H9 (cell line): ENCODE measurements around the gene CD164. TPM values are rescaled to one million over a fixed set of nuclear protein-coding genes. Genes with fewer than 3 reads are reported as not detected.

Source experiments
- DNase-seq: peaks from one replicate; pipeline ENCODE4 v3.0.0-alpha.2; 2017
- H2AFZ ChIP-seq: one replicate; pipeline ENCODE4 v1.6.1; 2013; ENCODE audit warnings: mild to moderate bottlenecking, low read length, control low read depth, moderate library complexity
- H2AK5ac ChIP-seq: 2 replicates; pipeline ENCODE4 v1.6.1; 2013; ENCODE audit warnings: low read length, control low read depth, mixed read lengths; ENCODE audit not compliant: insufficient read length
- H2BK120ac ChIP-seq: one replicate; pipeline ENCODE4 v1.6.1; 2013; ENCODE audit warnings: low read depth, mild to moderate bottlenecking, low read length, control low read depth, inconsistent platforms; ENCODE audit not compliant: poor library complexity, severe bottlenecking
- H2BK12ac ChIP-seq: 2 replicates; pipeline ENCODE4 v1.6.1; 2013; ENCODE audit warnings: low read length, control low read depth, mixed read lengths, low read depth; ENCODE audit not compliant: insufficient read length
- H2BK15ac ChIP-seq: 2 replicates; pipeline ENCODE4 v1.6.1; 2013; ENCODE audit warnings: low read depth, low read length, control low read depth
- H2BK20ac ChIP-seq: one replicate; pipeline ENCODE4 v1.6.1; 2013; ENCODE audit warnings: low read depth, mild to moderate bottlenecking, low read length, control low read depth, inconsistent platforms; ENCODE audit not compliant: poor library complexity, severe bottlenecking
- H2BK5ac ChIP-seq: 2 replicates; pipeline ENCODE4 v1.6.1; 2013; ENCODE audit warnings: low read length, control low read depth, mixed read lengths; ENCODE audit not compliant: insufficient read length
- H3K14ac ChIP-seq: 2 replicates; pipeline ENCODE4 v1.6.1; 2013; ENCODE audit warnings: low read length, control low read depth; ENCODE audit not compliant: insufficient read depth
- H3K18ac ChIP-seq: 2 replicates; pipeline ENCODE4 v1.6.1; 2013; ENCODE audit warnings: low read depth, mild to moderate bottlenecking, mixed read lengths, low read length, control low read depth; ENCODE audit not compliant: insufficient read length
- H3K23ac ChIP-seq: 2 replicates; pipeline ENCODE4 v1.6.1; 2013; ENCODE audit warnings: low read length, control low read depth, mixed read lengths, low read depth; ENCODE audit not compliant: insufficient read length
- H3K23me2 ChIP-seq: 2 replicates; pipeline ENCODE4 v1.6.1; 2013; ENCODE audit warnings: low read depth, mild to moderate bottlenecking, mixed read lengths, low read length, control low read depth; ENCODE audit not compliant: insufficient read length, poor library complexity, severe bottlenecking
- H3K27ac ChIP-seq: 2 replicates; pipeline ENCODE4 v1.5.1; 2013; ENCODE audit warnings: low read length, control low read depth, mixed read lengths, low read depth; ENCODE audit not compliant: insufficient read length
- H3K27me3 ChIP-seq: 2 replicates; pipeline ENCODE4 v1.6.1; 2013; ENCODE audit warnings: low read length, control low read depth, inconsistent platforms; ENCODE audit not compliant: insufficient read depth
- H3K4ac ChIP-seq: 2 replicates; pipeline ENCODE4 v1.6.1; 2013; ENCODE audit warnings: low read depth, mild to moderate bottlenecking, control low read depth, inconsistent platforms, low read length, moderate library complexity
- H3K4me1 ChIP-seq: 2 replicates; pipeline ENCODE4 v1.6.1; 2013; ENCODE audit warnings: low read length, control low read depth, inconsistent platforms; ENCODE audit not compliant: insufficient read depth
- H3K4me2 ChIP-seq: 2 replicates; pipeline ENCODE4 v1.6.1; 2013; ENCODE audit warnings: low read length, control low read depth, mixed read lengths; ENCODE audit not compliant: insufficient read length, insufficient read depth
- H3K56ac ChIP-seq: 2 replicates; pipeline ENCODE4 v1.6.1; 2013; ENCODE audit warnings: low read depth, mild to moderate bottlenecking, mixed read lengths, low read length, control low read depth; ENCODE audit not compliant: insufficient read length
- H3K79me1 ChIP-seq: 2 replicates; pipeline ENCODE4 v1.6.1; 2013; ENCODE audit warnings: low read depth, mild to moderate bottlenecking, moderate library complexity, low read length, control low read depth, inconsistent platforms; ENCODE audit not compliant: insufficient read depth, poor library complexity, severe bottlenecking
- H3K79me2 ChIP-seq: 2 replicates; pipeline ENCODE4 v1.6.1; 2013; ENCODE audit warnings: low read length, control low read depth, inconsistent platforms; ENCODE audit not compliant: insufficient read depth
- H3K9ac ChIP-seq: 2 replicates; pipeline ENCODE4 v1.6.1; 2013; ENCODE audit warnings: low read length, control low read depth, mixed read lengths; ENCODE audit not compliant: insufficient read length; ENCODE audit errors: extremely low read depth
- H3K9me3 ChIP-seq: one replicate; pipeline ENCODE4 v1.6.1; 2013; ENCODE audit warnings: low read depth, low read length, inconsistent platforms; ENCODE audit not compliant: control insufficient read depth
- H3T11ph ChIP-seq: one replicate; pipeline ENCODE4 v1.6.1; 2013; ENCODE audit warnings: mild to moderate bottlenecking, low read length, control low read depth, inconsistent platforms
- H4K20me1 ChIP-seq: one replicate; pipeline ENCODE4 v1.6.1; 2013; ENCODE audit not compliant: control insufficient read depth, insufficient read length, insufficient read depth
- H4K5ac ChIP-seq: 2 replicates; pipeline ENCODE4 v1.6.1; 2013; ENCODE audit warnings: low read depth, mild to moderate bottlenecking, mixed read lengths, low read length, control low read depth; ENCODE audit not compliant: insufficient read length
- H4K8ac ChIP-seq: replicated peaks from 2 replicates; pipeline ENCODE4 v1.6.1; 2013; ENCODE audit warnings: low read length, control low read depth, mixed read lengths, low read depth; ENCODE audit not compliant: insufficient read length
- H4K91ac ChIP-seq: 2 replicates; pipeline ENCODE4 v1.6.1; 2013; ENCODE audit warnings: low read depth, mild to moderate bottlenecking, moderate library complexity, mixed read lengths, low read length, control low read depth; ENCODE audit not compliant: insufficient read length
- H3K27ac Mint-ChIP-seq, 3 experiments: 2 replicates in 2 of 3; 3 replicates in 1 of 3; pipeline ENCODE4 v1.8.0; 2020 to 2021; ENCODE audit warnings: mixed read lengths in 3 of 3, mild to moderate bottlenecking in 1 of 3, moderate library complexity in 1 of 3
- H3K27me3 Mint-ChIP-seq: 2 replicates; pipeline ENCODE4 v1.8.0; 2021; ENCODE audit warnings: low read depth, mild to moderate bottlenecking, moderate library complexity, mixed read lengths
- H3K36me3 Mint-ChIP-seq, 3 experiments: 2 replicates in 2 of 3; 3 replicates in 1 of 3; pipeline ENCODE4 v1.8.0; 2020 to 2021; ENCODE audit warnings: low read depth in 3 of 3, mixed read lengths in 3 of 3; ENCODE audit not compliant: insufficient read depth in 1 of 3
- H3K4me1 Mint-ChIP-seq, 2 experiments: 2 replicates each; pipeline ENCODE4 v1.8.0; 2020; ENCODE audit warnings: mixed read lengths in 2 of 2
- H3K4me3 Mint-ChIP-seq, 2 experiments: 2 replicates in 1 of 2; 3 replicates in 1 of 2; pipeline ENCODE4 v1.8.0; 2020 to 2021; ENCODE audit warnings: mild to moderate bottlenecking in 2 of 2, mixed read lengths in 2 of 2, moderate library complexity in 1 of 2
- H3K9me3 Mint-ChIP-seq, 2 experiments: 2 replicates in 1 of 2; 3 replicates in 1 of 2; pipeline ENCODE4 v1.8.0; 2020; ENCODE audit warnings: mild to moderate bottlenecking in 2 of 2, mixed read lengths in 2 of 2, moderate library complexity in 1 of 2
- WGBS: extraction: QIAGEN DNeasy Blood & Tissue Kit; methylation state at CpG from one replicate; pipeline ENCODE4 v1.1.7; 2013; ENCODE audit warnings: missing lambda C conversion rate, low lambda C conversion rate, mixed read lengths; ENCODE audit not compliant: insufficient read length; ENCODE audit errors: extremely low coverage; 5-methylcytosine and 5-hydroxymethylcytosine counted together
- total RNA-seq: library from RNA; stranded (reverse); gene quantifications from 2 replicates; pipeline ENCODE4 v1.2.1, GENCODE V29; 2021
- TF ChIP-seq, protein P1 (sequence below): fragments of 200-600 bp; sonication (generic); conservative IDR thresholded peaks from 3 replicates; pipeline ENCODE4 v1.8.0; 2021; ENCODE audit warnings: antibody characterized with exemption, mild to moderate bottlenecking

The CD164 gene
- total RNA-seq, 1 experiment from 2014 or later, result 130 TPM

DNA sequence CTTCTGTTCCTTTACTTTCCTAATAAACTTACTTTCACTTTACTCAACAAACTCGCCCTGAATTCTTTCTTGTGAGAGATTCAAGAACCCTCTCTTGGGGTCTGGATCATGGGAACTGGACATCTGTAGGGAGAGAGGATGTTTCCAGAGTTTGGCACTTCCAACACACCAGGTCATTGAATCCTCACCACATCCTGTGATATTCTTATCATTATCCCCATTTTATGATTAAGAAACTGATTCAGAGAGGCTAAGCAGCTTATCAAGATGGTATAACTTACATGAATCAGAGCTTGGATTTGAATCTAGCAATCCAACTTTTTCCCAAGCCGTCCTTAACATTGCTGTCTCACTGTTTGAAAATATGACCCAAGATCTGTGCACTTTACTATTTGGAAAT lies 42.7 kb upstream of the CD164 start:
- H3K27ac ChIP-seq, result no peak overlapping the region
- H3K14ac ChIP-seq, result no peak overlapping the region
- no peak overlapping the region for H2BK5ac ChIP-seq
- TF ChIP-seq, protein P1, sequence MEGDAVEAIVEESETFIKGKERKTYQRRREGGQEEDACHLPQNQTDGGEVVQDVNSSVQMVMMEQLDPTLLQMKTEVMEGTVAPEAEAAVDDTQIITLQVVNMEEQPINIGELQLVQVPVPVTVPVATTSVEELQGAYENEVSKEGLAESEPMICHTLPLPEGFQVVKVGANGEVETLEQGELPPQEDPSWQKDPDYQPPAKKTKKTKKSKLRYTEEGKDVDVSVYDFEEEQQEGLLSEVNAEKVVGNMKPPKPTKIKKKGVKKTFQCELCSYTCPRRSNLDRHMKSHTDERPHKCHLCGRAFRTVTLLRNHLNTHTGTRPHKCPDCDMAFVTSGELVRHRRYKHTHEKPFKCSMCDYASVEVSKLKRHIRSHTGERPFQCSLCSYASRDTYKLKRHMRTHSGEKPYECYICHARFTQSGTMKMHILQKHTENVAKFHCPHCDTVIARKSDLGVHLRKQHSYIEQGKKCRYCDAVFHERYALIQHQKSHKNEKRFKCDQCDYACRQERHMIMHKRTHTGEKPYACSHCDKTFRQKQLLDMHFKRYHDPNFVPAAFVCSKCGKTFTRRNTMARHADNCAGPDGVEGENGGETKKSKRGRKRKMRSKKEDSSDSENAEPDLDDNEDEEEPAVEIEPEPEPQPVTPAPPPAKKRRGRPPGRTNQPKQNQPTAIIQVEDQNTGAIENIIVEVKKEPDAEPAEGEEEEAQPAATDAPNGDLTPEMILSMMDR, result no peak
- H3K4me1 ChIP-seq, result no peaks in the 10 kb centered on the region
- H3K4ac ChIP-seq, result no peak overlapping the region
- no peak overlapping the region for H4K91ac ChIP-seq
- no peaks in the 10 kb centered on the region for H3K79me2 ChIP-seq
- DNase-seq, result no peak
- H2AFZ ChIP-seq, result no peak overlapping the region
- no peaks in the 10 kb centered on the region for H4K20me1 ChIP-seq
- no peak overlapping the region for H3T11ph ChIP-seq
- no peak overlapping the region for H2BK15ac ChIP-seq
- no peak overlapping the region for H3K23ac ChIP-seq
- H3K79me1 ChIP-seq, result no peaks in the 10 kb centered on the region
- H2BK20ac ChIP-seq, result no peak overlapping the region
- no peak overlapping the region for H3K56ac ChIP-seq
- no peak overlapping the region for H2AK5ac ChIP-seq
- H3K9ac ChIP-seq, result no peak overlapping the region
- no peak overlapping the region for H4K8ac ChIP-seq
- H3K9me3 ChIP-seq, result no peaks in the 10 kb centered on the region
- no peak overlapping the region for H3K4me2 ChIP-seq
- H2BK12ac ChIP-seq, result no peak overlapping the region
- H3K23me2 ChIP-seq, result no peaks in the 10 kb centered on the region
- H2BK120ac ChIP-seq, result no peak overlapping the region
- no peaks in the 10 kb centered on the region for H3K27me3 ChIP-seq
- no CpG with 5 or more reads among the region's 2 CpGs for WGBS
- no peaks in the 10 kb centered on the region; the same call in 1 of the 2 replicates for H3K27me3 Mint-ChIP-seq
- H3K27ac Mint-ChIP-seq, result no peak overlapping the region
- H3K4me1 Mint-ChIP-seq, result no peaks in the 10 kb centered on the region
- H3K36me3 Mint-ChIP-seq, result no peaks in the 10 kb centered on the region
- H3K4me3 Mint-ChIP-seq, result no peak overlapping the region
- no peak overlapping the region for H4K5ac ChIP-seq
- H3K9me3 Mint-ChIP-seq, result no peaks in the 10 kb centered on the region
- H3K18ac ChIP-seq, result no peak overlapping the region
